Transverse colon (tissue), 4 donors: ENCODE data around the gene NFASC. TPM values are rescaled to one million over a fixed set of nuclear protein-coding genes. Genes with fewer than 3 reads are reported as not detected.

Experiments
- DNase-seq: peaks from one replicate; pipeline ENCODE4 v3.0.0-alpha.2; 2019
- H3K27ac ChIP-seq, 4 donors: fragments of 200-600 bp; sonication (generic); 2 replicates each; pipeline ENCODE4 v1.5.1; 2016 to 2018; ENCODE audit warnings: inconsistent platforms in 4 of 4
- H3K27me3 ChIP-seq: fragments of 200-600 bp; sonication (generic); 2 replicates; pipeline ENCODE4 v1.5.1; 2017; ENCODE audit warnings: inconsistent platforms
- H3K36me3 ChIP-seq, 4 donors: fragments of 200-600 bp; sonication (generic); 2 replicates each; pipeline ENCODE4 v1.5.1; 2017 to 2019; ENCODE audit warnings: inconsistent platforms in 4 of 4
- H3K4me1 ChIP-seq, 4 donors: fragments of 200-600 bp; sonication (generic); 2 replicates each; pipeline ENCODE4 v1.5.1; 2017 to 2020; ENCODE audit warnings: inconsistent platforms in 4 of 4
- H3K4me3 ChIP-seq, 4 donors: fragments of 200-600 bp; sonication (generic); 1 replicate in 1 of 4; 2 replicates in 3 of 4; pipeline versions ENCODE4 v1.5.1 to v1.6.1; 2017 to 2019; ENCODE audit warnings: inconsistent platforms in 4 of 4
- H3K9me3 ChIP-seq, 2 donors: fragments of 200-600 bp; sonication (generic); 2 replicates each; pipeline ENCODE4 v1.5.1; 2017 to 2019; ENCODE audit warnings: inconsistent platforms in 2 of 2
- CTCF ChIP-seq, 5 experiments: fragments of 200-600 bp in 3 of 5; fragments of 450-650 bp in 2 of 5; sonication (generic) in 3 of 5; IDR thresholded peaks; 1 replicate in 2 of 5; 2 replicates in 3 of 5; pipeline ENCODE4 v1.5.1; 2016 to 2017; ENCODE audit warnings: antibody characterized with exemption in 5 of 5, inconsistent platforms in 3 of 5, mild to moderate bottlenecking in 2 of 5, moderate library complexity in 1 of 5
- EP300 ChIP-seq: sonication (generic); formaldehyde crosslinking; IDR thresholded peaks from one replicate; pipeline ENCODE4 v1.6.1; 2017; ENCODE audit warnings: antibody characterized with exemption, low read depth
- POLR2A ChIP-seq: fragments of 450-650 bp; IDR thresholded peaks from one replicate; pipeline ENCODE4 v1.6.1; 2016; ENCODE audit warnings: antibody characterized with exemption, mild to moderate bottlenecking, moderate library complexity
- POLR2AphosphoS5 ChIP-seq, 3 donors: sonication (generic); formaldehyde crosslinking; IDR thresholded peaks; one replicate each; pipeline ENCODE4 v1.6.1; 2016; ENCODE audit warnings: antibody characterized with exemption in 3 of 3
- WGBS, 2 donors: methylation state at CpG; one replicate each; pipeline ENCODE4 v1.1.5; 2018; ENCODE audit warnings: low coverage in 1 of 2; 5-methylcytosine and 5-hydroxymethylcytosine counted together
- in situ Hi-C, 4 donors: fragments of 200-750 bp; cut with MboI; loops; one replicate each; pipeline versions ENCODE4 v1.15.0 to v1.15.1; 2017; ENCODE audit warnings: low sequenced_read_pairs in 3 of 4, low pct_ligation_motif_present in 1 of 4, low pct_unique_long_range_greater_than_20kb in 1 of 4
- intact Hi-C: fragments of 100-400 bp; cut with DNase I; formaldehyde crosslinking; loops from one replicate; pipeline ENCODE4 v1.15.1; 2023; ENCODE audit warnings: low total_unique reads
- total RNA-seq, 4 donors: library from RNA; depleted of rRNA; stranded (reverse); fragments of >200 nt; gene quantifications; one replicate each; pipeline ENCODE4 v1.1.0, GENCODE V29; 2016

Gene NFASC
- total RNA-seq, 4 donors from 2014 or later, result 11.3 to 48.8 (median 13.4) TPM

- H3K27me3 ChIP-seq, result no peaks in the 10 kb centered on the region
- H3K9me3 ChIP-seq, result no peaks in the 10 kb centered on the region
- H3K27ac ChIP-seq, result no peak overlapping the region
- H3K4me3 ChIP-seq, result no peak overlapping the region
- H3K36me3 ChIP-seq, result no peaks in the 10 kb centered on the region
- 97% methylated on average over 11 of the region's 11 CpGs; no CpG with 5 or more reads in 1 of the 2 donors for WGBS, 2 donors
- TF ChIP-seq POLR2AphosphoS5 (IDR thresholded peaks at IDR 0.05), result no peak
- TF ChIP-seq CTCF (IDR thresholded peaks at IDR 0.05), result no peak
- TF ChIP-seq EP300, result no peak
- TF ChIP-seq POLR2A, result no peak
- intact Hi-C loops, result loop anchor here (5.0 kb wide), 1 partner anchor 77 kb away; no protein-coding TSS in a partner anchor
- DNase-seq, result no peak
- in situ Hi-C loops, result no loop called here
- H3K4me1 ChIP-seq, result peaks cover 0 to 6% (median 3%) of the 10 kb centered on the region in 4 donors
These were observed 193.6 kb downstream of the NFASC start for GRCh38 chr1:205064301-205064700.

- Histone ChIP-seq H3K36me3 (no peaks in the 10 kb centered on the region), H3K4me1 (peaks cover 0 to 6% (median 3%) of the 10 kb centered on the region in 4 donors), H3K27ac (no peak overlapping the region), H3K27me3 (no peaks in the 10 kb centered on the region), H3K4me3 (no peak overlapping the region), H3K9me3 (no peaks in the 10 kb centered on the region)
- DNase-seq, result no peak
- TF ChIP-seq POLR2A, result no peak
- no peak for TF ChIP-seq POLR2AphosphoS5 (IDR thresholded peaks at IDR 0.05)
- TF ChIP-seq CTCF (IDR thresholded peaks at IDR 0.05), result no peak
- TF ChIP-seq EP300, result no peak
- in situ Hi-C loops, result no loop called here
- 80 to 100% methylated on average over 2 to 9 of the region's 9 CpGs for WGBS, 2 donors
- intact Hi-C loops, result loop anchor here (5.0 kb wide), 1 partner anchor 78 kb away; no protein-coding TSS in a partner anchor
These were observed 194.2 kb downstream of the NFASC start for GRCh38 chr1:205064741-205065316.

- DNase-seq, result no peak
- peaks cover 0 to 6% (median 3%) of the 10 kb centered on the region in 4 donors for H3K4me1 ChIP-seq
- intact Hi-C loops, result no loop called here
- no peak overlapping the region for H3K4me3 ChIP-seq
- H3K27me3 ChIP-seq, result no peaks in the 10 kb centered on the region
- no peaks in the 10 kb centered on the region for H3K9me3 ChIP-seq
- in situ Hi-C loops, result no loop called here
- H3K27ac ChIP-seq, result no peak overlapping the region
- H3K36me3 ChIP-seq, result no peaks in the 10 kb centered on the region
- TF ChIP-seq POLR2AphosphoS5 (IDR thresholded peaks at IDR 0.05), result no peak
- TF ChIP-seq EP300, result no peak
- no peak for TF ChIP-seq CTCF (IDR thresholded peaks at IDR 0.05)
- TF ChIP-seq POLR2A, result no peak
- 88% methylated on average over 14 of the region's 14 CpGs; no CpG with 5 or more reads in 1 of the 2 donors for WGBS, 2 donors
These were observed 195.0 kb downstream of the NFASC start for GRCh38 chr1:205065666-205066065.

GRCh38 chr1:205066141-205066818 is 195.6 kb downstream of the NFASC start:
- no peaks in the 10 kb centered on the region for H3K27me3 ChIP-seq
- H3K4me1 ChIP-seq, result peaks cover 0 to 5% (median 3%) of the 10 kb centered on the region in 4 donors
- intact Hi-C loops (no loop called here), in situ Hi-C loops (no loop called here)
- H3K36me3 ChIP-seq, result no peaks in the 10 kb centered on the region
- TF ChIP-seq POLR2AphosphoS5 (IDR thresholded peaks at IDR 0.05), result no peak
- no peaks in the 10 kb centered on the region for H3K9me3 ChIP-seq
- H3K4me3 ChIP-seq, result no peak overlapping the region
- no peak for DNase-seq
- 28 to 64% methylated on average over 2 to 13 of the region's 13 CpGs for WGBS, 2 donors
- no peak overlapping the region for H3K27ac ChIP-seq
